Cardiac muscle cell (in vitro differentiated cells and primary cell): ENCODE results near the gene DLGAP1. TPM values are rescaled to one million over a fixed set of nuclear protein-coding genes. Genes with fewer than 3 reads are reported as not detected.

Experiments used
- DNase-seq, 2 donors: peaks; one replicate each; pipeline versions ENCODE4 v3.0.0 to v3.0.0-alpha.2; 2010 to 2017; ENCODE audit warnings: low read depth in 1 of 2, low spot score in 1 of 2
- H3K27ac ChIP-seq: fragments of 200-600 bp; sonication (generic); 2 replicates; pipeline ENCODE4 v1.5.1; 2016
- H3K27me3 ChIP-seq: fragments of 200-600 bp; sonication (generic); 2 replicates; pipeline ENCODE4 v1.6.0; 2016; ENCODE audit warnings: control low read depth
- H3K36me3 ChIP-seq: fragments of 200-600 bp; sonication (generic); 2 replicates; pipeline ENCODE4 v1.5.1; 2016; ENCODE audit warnings: control low read depth
- H3K4me1 ChIP-seq: fragments of 200-600 bp; sonication (generic); 2 replicates; pipeline ENCODE4 v1.8.1; 2017; ENCODE audit warnings: low read depth, mild to moderate bottlenecking, mixed run types
- H3K4me3 ChIP-seq: fragments of 200-600 bp; sonication (generic); 2 replicates; pipeline ENCODE4 v1.5.1; 2016; ENCODE audit warnings: mild to moderate bottlenecking
- H3K9me3 ChIP-seq: fragments of 200-600 bp; sonication (generic); 2 replicates; pipeline ENCODE4 v1.5.1; 2017; ENCODE audit warnings: low read depth, mild to moderate bottlenecking, control low read depth
- CTCF ChIP-seq: IDR thresholded peaks from 2 replicates; pipeline ENCODE4 v1.5.1; 2012; ENCODE audit warnings: low read depth, mild to moderate bottlenecking, low read length
- polyA plus RNA-seq: library from polyadenylated mRNA; unstranded; fragments of >200 nt; fragmentation: Nextera tagmentation; extraction: Ambion mirVana; gene quantifications from 2 replicates; pipeline ENCODE4 v1.2.1, GENCODE V29; 2016
- total RNA-seq: library from RNA; depleted of rRNA; stranded (reverse); fragments of >200 nt; gene quantifications from 2 replicates; pipeline ENCODE4 v1.2.3, GENCODE V29; 2016

The DLGAP1 gene
- total and polyA plus RNA-seq, 2 experiments from 2014 or later: 2.5 to 7.9 TPM

DNA sequence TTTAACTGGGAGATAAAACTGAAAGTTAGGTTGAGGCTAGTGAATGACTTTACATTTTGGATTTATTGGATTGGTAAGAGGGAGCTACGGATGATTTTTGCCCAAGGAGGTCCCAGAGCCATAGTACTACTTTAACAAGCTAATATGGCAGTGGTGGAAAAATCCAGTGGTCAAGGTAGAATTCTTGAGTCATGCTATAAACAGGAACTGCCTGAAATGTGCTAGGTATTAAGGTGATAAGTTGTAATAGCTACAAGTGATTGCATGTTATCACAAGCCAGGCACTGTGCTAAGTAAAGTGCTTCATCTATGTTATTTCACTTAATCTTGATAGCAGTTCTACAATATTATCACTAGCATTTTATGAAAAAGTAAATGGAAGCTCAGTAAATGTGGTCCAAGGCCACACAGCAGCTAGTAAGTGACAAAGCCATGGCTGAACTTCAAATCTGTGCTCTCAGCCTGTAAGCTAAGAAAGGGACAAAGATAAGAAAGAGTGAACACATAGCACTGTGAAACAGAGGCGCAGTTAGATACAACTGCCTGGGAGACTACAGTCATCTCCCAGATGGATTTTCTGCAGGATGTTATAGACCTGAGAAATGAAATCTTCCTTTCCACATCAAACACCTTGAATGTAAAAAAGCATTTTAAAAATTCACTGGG lies 535.6 kb downstream of the DLGAP1 start:
- H3K9me3 ChIP-seq: no peaks in the 10 kb centered on the region
- H3K36me3 ChIP-seq: no peaks in the 10 kb centered on the region
- DNase-seq: peak in 1 of 2 donors; percentile 21
- no peak overlapping the region for H3K27ac ChIP-seq
- H3K27me3 ChIP-seq: no peaks in the 10 kb centered on the region
- TF ChIP-seq CTCF: no peak
- no peak overlapping the region for H3K4me3 ChIP-seq
- no peaks in the 10 kb centered on the region for H3K4me1 ChIP-seq

DNA sequence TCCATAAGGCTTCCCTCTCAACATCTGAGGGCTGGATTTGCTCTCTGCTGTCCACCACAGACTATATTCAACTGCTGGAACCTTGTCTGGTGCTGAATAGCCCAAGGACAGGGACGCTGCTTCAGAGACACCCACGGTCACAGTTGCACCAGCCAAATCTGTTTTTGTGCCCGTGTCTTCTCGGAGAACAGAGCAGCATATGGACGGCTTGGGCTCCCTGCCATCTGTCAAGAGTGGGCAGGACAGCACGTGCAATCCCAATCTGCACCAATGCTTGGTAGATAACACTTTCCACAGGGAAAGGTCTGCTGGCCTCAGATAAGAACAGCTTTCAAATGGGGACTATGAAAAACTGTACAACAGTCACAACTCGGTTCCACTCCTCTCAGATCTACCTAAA lies 539.0 kb downstream of the DLGAP1 start:
- no peaks in the 10 kb centered on the region for H3K36me3 ChIP-seq
- no peaks in the 10 kb centered on the region for H3K4me1 ChIP-seq
- TF ChIP-seq CTCF: no peak
- no peak overlapping the region for H3K27ac ChIP-seq
- H3K27me3 ChIP-seq: no peaks in the 10 kb centered on the region
- DNase-seq: no peak
- no peaks in the 10 kb centered on the region for H3K9me3 ChIP-seq
- H3K4me3 ChIP-seq: no peak overlapping the region

DNA sequence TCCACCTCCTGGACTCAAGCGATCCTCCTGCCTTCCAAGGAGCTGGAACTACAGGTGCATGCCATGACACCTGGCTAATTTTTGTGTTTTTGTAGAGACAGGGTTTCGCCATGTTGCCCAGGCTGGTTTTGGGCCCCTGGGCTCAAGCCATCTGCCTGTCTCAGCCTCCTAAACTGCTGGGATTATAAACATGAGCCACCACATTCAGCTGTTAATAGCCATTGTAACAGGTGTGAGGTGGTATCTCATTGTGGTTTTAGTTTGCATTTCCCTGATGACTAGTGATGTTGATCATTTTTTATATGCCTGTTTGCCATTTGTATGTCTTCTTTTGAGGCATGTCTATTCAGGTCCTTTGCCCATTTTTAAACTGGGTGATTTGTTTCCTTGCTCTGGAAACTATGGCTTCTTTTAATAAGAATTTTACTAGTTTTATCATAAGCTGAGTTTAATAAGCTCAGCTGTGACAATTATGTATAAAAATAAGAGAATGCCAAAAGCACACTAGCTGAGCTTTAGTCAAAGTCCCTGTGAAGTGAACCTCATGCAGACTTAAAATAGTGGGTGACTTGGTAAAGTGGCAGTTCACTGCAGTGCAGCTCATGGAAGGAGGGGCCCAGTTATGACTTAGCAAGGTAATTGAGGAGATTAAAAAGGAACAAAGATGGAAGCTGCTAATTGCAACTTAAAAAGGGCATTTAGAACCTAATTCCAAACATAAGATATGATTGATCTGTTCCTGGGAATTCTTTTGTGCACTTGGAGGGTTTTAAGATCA lies 540.1 kb downstream of the DLGAP1 start:
- no peak for DNase-seq
- no peaks in the 10 kb centered on the region for H3K36me3 ChIP-seq
- H3K27ac ChIP-seq: no peak overlapping the region
- no peak overlapping the region for H3K4me3 ChIP-seq
- H3K27me3 ChIP-seq: no peaks in the 10 kb centered on the region
- H3K4me1 ChIP-seq: no peaks in the 10 kb centered on the region
- H3K9me3 ChIP-seq: no peaks in the 10 kb centered on the region
- TF ChIP-seq CTCF: no peak

GRCh38 chr18:3914109-3914508 lies 541.0 kb downstream of the DLGAP1 start:
- Histone ChIP-seq H3K27me3 (no peaks in the 10 kb centered on the region), H3K9me3 (no peaks in the 10 kb centered on the region), H3K27ac (no peak overlapping the region), H3K4me3 (no peak overlapping the region), H3K4me1 (no peaks in the 10 kb centered on the region), H3K36me3 (no peaks in the 10 kb centered on the region)
- no peak for DNase-seq
- TF ChIP-seq CTCF: no peak

- H3K4me1 ChIP-seq: no peaks in the 10 kb centered on the region
- no peak overlapping the region for H3K4me3 ChIP-seq
- no peaks in the 10 kb centered on the region for H3K9me3 ChIP-seq
- no peak for DNase-seq
- no peak overlapping the region for H3K27ac ChIP-seq
- H3K27me3 ChIP-seq: no peaks in the 10 kb centered on the region
- TF ChIP-seq CTCF: no peak
- H3K36me3 ChIP-seq: no peaks in the 10 kb centered on the region
Observed at GRCh38 chr18:3912705-3913104, 542.4 kb downstream of the DLGAP1 start.
